ENCODE data around the gene PPP4R2. TPM values are rescaled to one million over a fixed set of nuclear protein-coding genes. Genes with fewer than 3 reads are reported as not detected.

The PPP4R2 gene
- total RNA-seq, 4 donors from 2014 or later, result 32.2 to 57.6 (median 40.2) TPM

- Histone ChIP-seq H3K9me3 (no peaks in the 10 kb centered on the region), H3K27ac (no peak overlapping the region), H3K36me3 (no peaks in the 10 kb centered on the region), H3K4me1 (peaks cover 0 to 63% (median 9%) of the 10 kb centered on the region in 3 donors), H3K4me3 (no peak overlapping the region), H3K27me3 (no peaks in the 10 kb centered on the region)
- no peak for TF ChIP-seq POLR2AphosphoS5 (IDR thresholded peaks at IDR 0.05)
- TF ChIP-seq EP300 (IDR thresholded peaks at IDR 0.05), result no peak
- no peak for TF ChIP-seq POLR2A (IDR thresholded peaks at IDR 0.05)
- TF ChIP-seq CTCF (IDR thresholded peaks at IDR 0.05), result no peak
- 29 to 35% methylated on average over 2 of the region's 2 CpGs for WGBS, 2 donors (ENCODE audit: low coverage in 1 of 2)
- no peak for ATAC-seq
These were observed 35.0 kb downstream of the PPP4R2 start for GRCh38 chr3:73031573-73032103.

- no peak for TF ChIP-seq POLR2AphosphoS5 (IDR thresholded peaks at IDR 0.05)
- Histone ChIP-seq H3K4me1 (peaks cover 3 to 61% (median 13%) of the 10 kb centered on the region in 3 donors), H3K27me3 (no peaks in the 10 kb centered on the region), H3K4me3 (no peak overlapping the region), H3K9me3 (no peaks in the 10 kb centered on the region), H3K36me3 (no peaks in the 10 kb centered on the region), H3K27ac (no peak overlapping the region)
- 37 to 57% methylated on average over 3 of the region's 3 CpGs for WGBS, 2 donors (ENCODE audit: low coverage in 1 of 2)
- no peak for ATAC-seq
These were observed 40.3 kb downstream of the PPP4R2 start for GRCh38 chr3:73036694-73037591.

GRCh38 chr3:73041537-73041936 is 44.9 kb downstream of the PPP4R2 start:
- H3K27me3 ChIP-seq, result no peaks in the 10 kb centered on the region
- WGBS, 2 donors (ENCODE audit: low coverage in 1 of 2), result 14 to 15% methylated on average over 3 of the region's 3 CpGs

GRCh38 chr3:73043414-73043813 is 46.8 kb downstream of the PPP4R2 start:
- H3K27me3 ChIP-seq, result no peaks in the 10 kb centered on the region
- TF ChIP-seq EP300 (IDR thresholded peaks at IDR 0.05) (no peak), POLR2AphosphoS5 (IDR thresholded peaks at IDR 0.05) (no peak), CTCF (IDR thresholded peaks at IDR 0.05) (no peak), POLR2A (IDR thresholded peaks at IDR 0.05) (no peak)

More at GRCh38 chr3:73041537-73041936, 44.9 kb downstream of the PPP4R2 start:
- no peaks in the 10 kb centered on the region for H3K9me3 ChIP-seq
- H3K27ac ChIP-seq, result peak overlapping the region; percentile 22 to 59 (median 32)
- peaks cover 0 to 83% (median 18%) of the 10 kb centered on the region in 3 donors for H3K4me1 ChIP-seq
- no peak for ATAC-seq
- no peak for TF ChIP-seq CTCF (IDR thresholded peaks at IDR 0.05)
- no peak for TF ChIP-seq POLR2AphosphoS5 (IDR thresholded peaks at IDR 0.05)
- TF ChIP-seq POLR2A (IDR thresholded peaks at IDR 0.05), result no peak
- TF ChIP-seq EP300 (IDR thresholded peaks at IDR 0.05), result no peak
- H3K4me3 ChIP-seq, result no peak overlapping the region
- no peaks in the 10 kb centered on the region for H3K36me3 ChIP-seq

GRCh38 chr3:73045391-73045790 is 48.8 kb downstream of the PPP4R2 start:
- Histone ChIP-seq H3K27me3 (no peaks in the 10 kb centered on the region), H3K4me3 (no peak overlapping the region), H3K27ac (no peak overlapping the region), H3K9me3 (no peaks in the 10 kb centered on the region), H3K4me1 (peaks cover 0 to 68% (median 14%) of the 10 kb centered on the region in 3 donors), H3K36me3 (peaks cover 0 to 15% of the 10 kb centered on the region in 2 donors)
- no peak for ATAC-seq
- 85 to 100% methylated on average over 3 to 6 of the region's 6 CpGs for WGBS, 2 donors (ENCODE audit: low coverage in 1 of 2)
- TF ChIP-seq EP300 (IDR thresholded peaks at IDR 0.05) (no peak), POLR2AphosphoS5 (IDR thresholded peaks at IDR 0.05) (no peak), CTCF (IDR thresholded peaks at IDR 0.05) (no peak), POLR2A (IDR thresholded peaks at IDR 0.05) (no peak)

More at GRCh38 chr3:73043414-73043813, 46.8 kb downstream of the PPP4R2 start:
- no peak overlapping the region for H3K27ac ChIP-seq
- H3K9me3 ChIP-seq, result no peaks in the 10 kb centered on the region
- no peak overlapping the region for H3K4me3 ChIP-seq
- peaks cover 0 to 8% of the 10 kb centered on the region in 2 donors for H3K36me3 ChIP-seq
- WGBS, 2 donors (ENCODE audit: low coverage in 1 of 2), result 55 to 68% methylated on average over 1 of the region's 1 CpG
- ATAC-seq, result no peak
- peaks cover 0 to 69% (median 14%) of the 10 kb centered on the region in 3 donors for H3K4me1 ChIP-seq

All from gastroesophageal sphincter (tissue), 4 donors.